ENCODE results near the gene FBXO41.

FBXO41 gene

DNA sequence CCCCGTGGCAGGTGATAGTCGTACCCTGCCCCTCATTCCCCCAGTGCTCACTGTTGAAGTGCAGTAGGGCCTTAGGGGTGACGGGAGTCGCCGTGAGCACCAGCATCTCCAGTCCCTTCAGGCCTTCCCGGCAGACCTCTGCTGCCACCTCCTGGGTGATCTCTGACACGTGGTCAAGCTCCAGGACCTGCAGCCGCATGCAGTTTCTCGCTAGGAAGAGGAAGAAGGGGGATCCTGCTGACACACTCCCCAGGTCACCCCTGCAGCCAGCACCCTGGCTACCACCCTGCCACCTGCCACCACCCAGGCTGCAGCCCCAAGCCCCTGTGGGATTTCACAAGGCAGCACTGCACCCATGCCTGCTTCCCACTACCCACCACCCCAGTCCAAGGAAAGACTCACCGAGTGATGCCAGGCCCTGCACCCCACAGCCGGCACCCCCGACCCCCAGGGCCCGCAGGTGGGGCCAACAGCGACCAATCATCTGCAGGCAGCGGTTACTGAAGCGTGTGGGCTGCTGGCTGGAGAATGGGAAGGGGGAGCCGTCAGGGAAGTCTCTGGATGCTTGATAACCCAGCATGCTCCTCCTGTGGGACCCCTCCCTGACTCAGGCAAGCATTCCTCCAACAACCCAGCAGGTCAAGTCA lies 23.8 kb downstream of the FBXO41 start:
- no peak for DNase-seq

DNA sequence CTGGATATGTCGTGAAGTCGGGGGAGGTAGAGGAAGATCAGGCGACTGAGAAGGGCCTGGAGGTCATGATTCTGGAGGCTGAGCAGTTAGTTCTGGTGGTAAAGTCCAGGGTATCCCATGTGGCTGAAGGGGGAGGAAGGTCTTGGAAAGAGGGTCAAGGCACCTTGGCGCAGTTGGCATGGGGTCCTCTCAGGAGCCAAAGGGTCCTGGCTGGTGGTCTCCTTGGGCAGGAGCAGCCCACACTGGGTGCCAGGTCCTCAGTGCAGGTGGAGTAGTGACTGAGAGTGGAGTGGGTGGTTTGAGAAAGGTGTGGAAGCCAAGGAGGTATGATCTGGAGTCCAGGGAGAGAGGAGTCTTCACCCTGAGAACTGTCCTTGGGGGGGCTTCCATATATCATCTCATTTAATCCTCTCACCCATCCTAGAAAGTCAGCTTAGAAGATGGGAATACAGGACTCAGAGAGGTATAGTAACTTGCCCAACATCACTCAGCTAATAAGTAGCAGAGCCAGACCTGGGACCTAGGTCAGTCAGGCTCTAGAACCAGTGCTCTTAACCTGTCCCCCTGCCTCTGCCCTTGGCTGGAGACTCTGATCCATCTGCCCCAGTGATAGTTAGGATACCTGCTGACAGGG lies 24.5 kb downstream of the FBXO41 start:
- DNase-seq, result no peak

DNA sequence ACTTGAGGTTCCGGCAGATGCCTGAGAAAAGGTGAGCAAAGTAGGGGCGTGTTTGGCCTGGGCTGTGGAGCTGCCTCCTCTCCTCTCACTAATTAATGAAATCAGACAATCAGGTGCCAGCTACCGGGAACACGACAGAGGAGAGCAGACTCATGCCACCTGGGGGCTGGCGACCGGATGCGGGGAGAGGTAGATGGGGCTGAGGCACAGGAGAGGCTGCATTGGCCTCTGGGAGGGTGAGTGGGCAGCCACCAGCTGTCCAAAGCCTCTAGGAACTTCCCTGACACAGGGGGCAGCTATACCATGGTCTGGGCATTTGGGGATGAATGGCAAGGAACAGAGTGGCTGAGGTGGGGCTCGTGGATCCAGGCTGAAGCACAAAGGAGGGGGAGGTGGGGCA lies 25.0 kb downstream of the FBXO41 start:
- no peak for DNase-seq

DNA sequence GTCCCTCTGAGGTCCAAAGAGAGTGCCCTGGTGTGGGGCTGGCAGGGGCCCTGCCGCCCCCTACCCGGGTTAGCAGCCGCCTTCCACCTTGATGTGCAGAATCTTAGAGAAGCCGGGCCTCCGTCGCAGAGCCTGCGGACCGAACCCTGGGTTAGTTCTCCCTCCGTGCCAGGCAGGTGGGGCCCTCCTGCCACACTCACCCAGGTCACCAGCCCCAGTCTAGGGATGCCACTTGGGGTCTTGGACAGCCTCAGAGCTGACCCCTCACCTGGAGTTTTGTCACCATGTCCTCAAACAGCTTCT lies 25.4 kb downstream of the FBXO41 start:
- DNase-seq, result no peak

DNA sequence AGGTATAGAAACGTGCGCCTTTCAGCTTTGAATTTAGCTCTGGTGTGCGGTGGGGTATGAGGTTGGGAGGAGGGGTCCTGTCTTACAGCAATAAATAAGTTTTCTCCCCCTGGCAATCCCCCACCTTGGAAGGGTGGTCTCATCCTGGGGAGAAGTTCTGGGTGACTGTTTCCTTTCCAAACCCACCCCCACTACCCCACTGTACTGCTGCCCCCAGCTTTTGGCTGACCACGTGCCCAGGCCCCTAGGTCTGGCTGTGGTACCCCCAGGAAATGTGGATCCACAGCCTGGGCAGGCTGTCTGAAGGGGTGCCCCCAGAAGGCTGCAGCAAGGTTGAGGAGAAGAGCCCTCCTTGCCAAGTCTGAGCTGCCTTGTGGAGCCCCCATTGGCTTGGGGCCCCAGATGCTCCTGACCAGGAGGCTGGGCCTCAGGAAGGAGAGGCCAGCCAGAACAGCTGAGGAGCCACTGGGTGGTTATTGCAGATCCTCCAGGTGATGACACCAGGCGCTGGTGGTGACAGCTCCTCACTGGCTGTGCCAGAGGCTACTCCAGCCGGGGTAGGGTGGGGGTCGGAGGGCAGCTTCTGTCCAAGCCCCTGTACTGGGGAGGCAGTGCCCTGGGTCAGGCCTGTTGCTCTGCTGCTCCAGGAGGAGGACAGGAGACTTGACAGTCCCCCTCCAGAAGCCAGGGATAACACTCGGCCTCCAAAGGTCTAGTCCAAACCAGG lies 25.9 kb downstream of the FBXO41 start:
- no peak for DNase-seq

DNA sequence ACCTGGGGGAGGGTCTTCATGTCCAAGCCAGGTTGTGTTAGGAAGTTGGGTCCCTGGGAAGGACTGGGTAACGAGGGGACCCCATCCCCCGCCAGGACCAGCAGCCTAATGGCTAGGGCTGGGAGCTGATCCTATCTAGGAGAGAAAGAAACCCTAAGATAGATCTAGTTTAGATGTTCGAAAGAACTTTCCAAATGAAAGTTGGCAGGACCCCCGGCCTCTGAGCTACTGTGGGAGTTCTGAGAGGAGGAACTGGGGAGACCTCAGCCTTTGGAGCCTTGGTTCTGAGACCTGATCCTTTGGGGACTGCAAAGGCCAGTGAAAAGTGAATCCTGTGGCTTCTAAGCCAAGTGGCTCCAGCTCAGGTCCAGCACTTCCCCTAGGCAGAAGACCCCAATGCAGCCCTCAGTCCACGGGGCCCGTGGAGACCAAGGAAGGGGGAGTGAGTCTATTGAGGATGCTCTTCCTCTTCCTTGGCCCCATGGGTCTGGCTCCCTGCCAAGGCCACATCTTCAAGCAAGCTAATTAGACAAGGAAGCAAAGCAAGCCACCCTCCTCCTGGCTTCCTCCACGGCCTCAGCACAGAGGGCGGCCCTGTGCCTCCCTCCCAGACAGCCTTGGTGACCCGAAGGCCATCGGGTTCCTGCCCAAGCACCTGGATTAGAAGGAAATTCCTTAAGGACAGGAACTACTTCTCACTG lies 26.7 kb downstream of the FBXO41 start:
- DNase-seq, result no peak

DNA sequence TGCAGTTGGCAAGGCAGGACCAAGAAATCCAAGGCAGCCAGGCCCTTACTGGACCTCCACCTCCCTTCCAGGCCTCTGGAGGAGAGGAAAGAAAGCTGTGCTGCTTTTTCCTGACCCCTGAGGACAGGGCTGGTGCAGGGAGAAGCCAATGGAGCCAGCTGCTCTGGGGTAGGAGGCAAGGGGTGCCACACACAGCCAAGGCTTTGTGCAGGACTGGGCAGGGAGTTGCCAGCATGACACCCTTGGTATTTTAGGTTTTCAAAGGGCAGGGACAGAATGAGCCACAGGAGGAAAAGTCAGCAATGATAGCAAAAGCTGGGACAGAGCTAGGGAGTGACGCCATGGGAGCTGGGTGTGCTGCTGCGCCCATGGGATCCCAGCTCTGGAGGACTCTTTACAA lies 27.3 kb downstream of the FBXO41 start:
- DNase-seq, result no peak

DNA sequence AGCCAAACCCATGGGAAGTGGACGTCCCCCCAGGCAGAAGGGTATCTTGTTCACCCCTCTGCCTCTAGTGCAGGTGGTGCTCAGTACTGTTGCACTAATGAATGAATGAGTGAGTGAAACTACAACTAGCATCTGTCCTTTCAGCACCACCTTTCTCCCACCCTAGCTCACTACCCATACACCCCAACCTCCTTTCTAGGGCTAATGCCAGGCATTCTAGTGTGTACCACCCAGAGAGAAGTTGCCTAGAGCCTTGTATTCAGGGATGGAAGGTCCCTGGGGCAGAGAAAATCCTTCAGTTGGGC lies 27.7 kb downstream of the FBXO41 start:
- DNase-seq, result no peak

DNA sequence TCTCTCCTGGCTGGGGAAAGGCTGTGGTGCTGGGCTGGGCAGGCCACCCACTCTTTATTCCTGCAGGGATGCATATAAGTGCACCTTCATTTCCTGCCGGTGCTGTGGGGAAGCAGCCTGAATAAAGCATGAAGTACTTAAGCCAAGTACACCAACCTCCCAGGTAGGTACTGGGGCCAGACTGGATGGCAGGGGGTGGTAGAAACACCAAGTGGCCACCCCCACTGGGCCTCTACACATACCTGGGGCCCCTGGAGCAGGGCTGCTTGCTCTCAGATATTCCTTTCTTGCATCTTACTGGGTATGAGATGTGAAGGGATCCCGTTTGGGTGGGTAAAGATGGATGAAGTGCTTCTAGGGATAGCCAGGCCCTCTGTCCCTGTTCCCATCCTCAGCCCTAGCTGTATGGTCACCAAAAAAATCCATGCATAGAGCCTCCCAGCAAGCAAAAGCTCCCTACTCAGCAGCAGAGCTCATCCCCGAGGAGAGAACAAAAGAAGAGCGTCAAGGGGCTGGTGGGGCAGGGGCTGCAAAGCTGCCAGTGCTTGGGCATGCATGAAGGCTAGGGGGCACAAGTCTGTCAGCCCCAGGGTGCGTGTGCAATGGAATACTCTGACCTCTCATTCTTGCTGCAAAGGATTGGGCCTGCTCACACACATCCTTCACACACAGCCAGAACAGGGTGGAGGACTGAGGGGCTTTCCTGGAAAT lies 28.2 kb downstream of the FBXO41 start:
- DNase-seq, result no peak

DNA sequence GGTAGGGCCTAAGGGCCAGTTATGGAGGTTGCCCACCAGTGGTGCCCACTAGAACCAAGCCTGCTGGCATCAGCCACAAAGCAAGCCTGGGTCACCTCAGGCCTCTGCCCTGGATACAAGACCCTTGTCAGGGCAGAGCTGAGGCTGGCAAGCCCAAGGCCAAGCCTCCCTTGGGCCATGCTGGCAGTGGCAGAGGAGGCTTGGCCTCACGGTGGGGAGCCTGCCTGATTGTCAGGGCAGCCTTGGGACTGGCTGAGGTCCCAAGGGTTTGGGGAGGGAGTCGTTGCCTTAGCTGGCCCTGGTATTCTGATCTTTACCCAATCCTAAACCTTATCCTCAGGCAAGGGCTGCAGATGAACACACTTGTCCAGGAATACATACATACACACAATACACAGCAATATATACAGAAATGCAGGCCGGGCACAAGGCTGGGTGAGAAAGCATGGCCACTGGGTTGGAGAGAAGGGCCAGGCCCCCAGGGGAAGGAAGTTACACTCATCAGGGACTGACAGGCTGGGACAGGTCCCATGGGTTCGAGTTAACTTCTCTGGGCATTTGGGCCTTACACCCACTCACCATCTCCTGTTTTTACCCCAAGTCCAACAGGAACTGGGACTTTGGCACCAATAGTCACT lies 29.2 kb downstream of the FBXO41 start:
- no peak for DNase-seq

DNA sequence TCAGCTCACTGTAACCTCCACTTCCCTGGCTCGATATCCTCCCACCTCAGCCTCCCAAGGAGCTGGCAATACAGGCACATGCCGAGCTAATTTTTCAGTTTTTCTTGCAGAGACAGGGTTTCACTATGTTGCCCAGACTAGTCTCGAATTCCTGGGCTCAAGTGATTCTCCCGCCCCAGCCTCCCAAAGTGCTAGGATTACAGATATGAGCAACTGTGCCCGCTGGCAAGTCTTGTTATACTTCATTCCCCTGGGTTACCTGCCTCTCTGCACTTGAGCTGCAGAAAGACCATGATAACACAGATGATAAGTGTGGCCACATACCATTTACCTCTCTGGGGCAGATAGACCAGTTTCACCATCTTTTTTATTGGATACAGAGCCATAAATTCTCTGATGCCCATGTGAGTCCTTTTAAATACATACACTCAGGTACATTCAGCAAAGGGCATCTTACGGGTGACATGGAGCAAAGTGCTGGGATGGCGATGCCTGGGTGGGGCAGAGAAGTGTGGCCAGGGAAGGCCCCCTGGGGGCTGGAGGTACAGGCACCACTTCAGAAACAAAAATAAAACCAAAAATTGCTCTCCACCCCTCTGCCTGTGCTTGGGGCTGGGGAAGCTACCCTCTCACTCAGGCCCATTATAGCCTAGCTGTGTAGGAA lies 29.8 kb downstream of the FBXO41 start:
- no peak for DNase-seq

DNA sequence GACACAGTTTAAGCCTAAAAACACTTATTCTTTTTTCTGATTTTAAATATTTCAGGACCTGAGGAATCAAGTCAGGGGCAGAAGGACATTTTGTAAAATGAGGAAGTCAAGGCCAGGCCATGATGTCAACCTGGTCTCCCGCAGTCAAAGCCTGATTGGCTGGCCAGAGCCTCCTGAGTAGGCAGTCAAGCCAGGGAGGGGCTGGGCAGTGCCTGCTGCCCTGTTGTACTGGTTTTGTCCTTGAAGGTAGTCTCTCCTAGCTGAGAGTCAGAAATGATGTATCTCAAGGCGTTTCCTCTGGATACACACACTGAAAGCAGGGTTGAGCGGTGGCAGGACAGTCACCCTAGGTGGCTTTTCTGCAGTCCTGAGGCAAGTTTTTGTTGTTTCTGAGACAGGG lies 30.4 kb downstream of the FBXO41 start:
- no peak for DNase-seq

DNA sequence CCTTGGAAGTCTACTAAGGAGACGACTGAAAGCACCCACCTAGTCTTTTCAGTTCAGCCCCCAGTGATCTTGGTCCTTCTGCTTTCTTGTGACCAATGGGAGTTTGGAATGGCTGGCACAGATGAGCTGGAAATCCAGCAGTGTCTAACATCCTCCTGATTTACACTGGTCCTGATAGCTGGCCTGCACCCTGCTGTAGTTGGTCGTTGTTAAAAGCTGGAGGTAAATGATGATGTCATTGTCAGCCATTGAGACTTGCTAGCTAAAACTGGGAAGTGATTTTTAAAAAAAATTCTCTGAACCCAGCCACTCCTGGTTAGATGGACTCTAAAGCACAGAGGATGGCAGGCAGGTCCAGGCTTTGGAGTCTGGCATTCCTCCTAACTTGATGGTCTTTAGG lies 30.9 kb downstream of the FBXO41 start:
- DNase-seq, result no peak

DNA sequence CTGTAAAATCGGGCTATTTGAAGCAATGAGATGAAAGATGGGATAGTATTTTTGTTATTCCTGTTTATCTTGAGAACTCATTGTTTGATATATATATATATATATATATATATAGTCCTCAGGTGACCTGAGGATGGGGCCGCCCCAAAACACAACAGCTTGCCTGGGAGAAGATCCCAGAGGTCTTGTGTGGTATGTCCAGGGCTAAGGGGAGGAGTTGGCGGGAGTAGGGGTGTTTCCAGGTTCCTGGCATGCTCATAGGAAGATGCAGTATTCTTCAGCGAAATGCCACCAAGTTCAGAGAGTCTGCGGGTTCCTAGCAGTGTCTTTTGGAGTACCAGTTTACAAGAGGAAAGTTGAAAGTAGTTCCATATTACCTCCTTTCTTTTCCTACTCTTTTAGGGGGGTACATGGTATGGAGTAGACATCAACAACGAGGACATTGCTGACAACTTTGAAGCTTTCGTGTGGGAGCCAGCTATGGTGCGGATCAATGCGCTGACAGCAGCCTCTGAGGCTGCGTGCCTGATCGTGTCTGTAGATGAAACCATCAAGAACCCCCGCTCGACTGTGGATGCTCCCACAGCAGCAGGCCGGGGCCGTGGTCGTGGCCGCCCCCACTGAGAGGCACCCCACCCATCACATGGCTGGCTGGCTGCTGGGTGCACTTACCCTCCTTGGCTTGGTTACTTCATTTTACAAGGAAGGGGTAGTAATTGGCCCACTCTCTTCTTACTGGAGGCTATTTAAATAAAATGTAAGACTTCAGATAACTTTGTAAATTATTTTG lies 31.8 kb downstream of the FBXO41 start:
- DNase-seq, result no peak

DNA sequence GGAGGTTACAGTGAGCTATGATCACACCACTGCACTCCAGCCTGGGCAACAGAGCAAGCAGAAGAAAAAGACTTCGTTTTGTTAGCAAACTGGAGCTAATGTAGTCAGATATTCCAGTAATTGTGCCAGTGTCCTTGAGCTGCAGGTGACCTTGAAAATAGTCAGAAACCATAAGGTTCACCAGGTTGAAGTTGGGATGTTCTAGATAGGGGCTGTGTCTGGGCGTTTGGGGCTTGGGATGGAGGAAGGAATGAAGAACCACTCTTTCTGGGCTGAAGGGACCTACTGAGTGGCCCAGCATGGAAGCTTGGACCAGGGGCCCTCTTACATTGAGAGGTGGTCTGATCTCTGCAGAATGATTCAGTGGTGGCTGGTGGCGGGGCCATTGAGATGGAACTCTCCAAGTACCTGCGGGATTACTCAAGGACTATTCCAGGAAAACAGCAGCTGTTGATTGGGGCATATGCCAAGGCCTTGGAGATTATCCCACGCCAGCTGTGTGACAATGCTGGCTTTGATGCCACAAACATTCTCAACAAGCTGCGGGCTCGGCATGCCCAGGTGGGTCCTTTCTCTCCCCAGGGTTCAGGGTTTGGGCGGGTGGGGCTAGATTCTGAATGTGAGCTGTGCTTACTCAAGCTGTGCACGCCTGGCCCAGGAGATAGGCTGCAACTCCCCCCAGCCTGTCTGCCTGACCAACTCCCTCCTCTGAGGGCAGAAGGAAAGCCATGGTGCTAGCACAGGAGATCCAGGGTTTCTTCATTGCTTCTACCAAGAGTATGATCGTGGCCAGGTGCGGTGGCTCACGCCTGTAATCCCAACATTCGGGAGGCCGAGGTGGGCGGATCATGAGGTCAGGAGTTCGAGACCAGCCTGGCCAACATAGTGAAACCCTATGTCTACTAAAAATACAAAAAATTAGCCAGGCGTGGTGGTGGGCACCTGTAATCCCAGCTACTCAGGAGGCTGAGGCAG lies 33.1 kb downstream of the FBXO41 start:
- no peak for DNase-seq

DNA sequence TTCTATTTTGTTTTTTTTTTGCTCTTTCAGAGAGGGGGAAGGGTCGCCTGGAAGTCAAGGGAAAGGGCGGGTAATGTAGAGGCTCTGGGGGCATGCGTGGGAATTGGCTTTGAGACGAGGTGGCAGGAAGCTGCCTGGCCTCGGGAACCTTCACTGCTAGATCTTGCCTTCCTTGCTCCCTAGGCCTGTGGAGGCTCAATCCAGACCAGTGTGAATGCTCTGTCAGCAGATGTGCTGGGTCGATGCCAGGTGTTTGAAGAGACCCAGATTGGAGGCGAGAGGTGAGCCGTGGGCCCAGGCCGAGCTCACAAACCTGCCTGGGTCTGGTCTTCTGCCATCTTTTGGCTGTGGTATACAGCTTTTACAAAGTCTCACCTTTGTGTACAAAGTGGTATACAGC lies 34.6 kb downstream of the FBXO41 start:
- no peak for DNase-seq

DNA sequence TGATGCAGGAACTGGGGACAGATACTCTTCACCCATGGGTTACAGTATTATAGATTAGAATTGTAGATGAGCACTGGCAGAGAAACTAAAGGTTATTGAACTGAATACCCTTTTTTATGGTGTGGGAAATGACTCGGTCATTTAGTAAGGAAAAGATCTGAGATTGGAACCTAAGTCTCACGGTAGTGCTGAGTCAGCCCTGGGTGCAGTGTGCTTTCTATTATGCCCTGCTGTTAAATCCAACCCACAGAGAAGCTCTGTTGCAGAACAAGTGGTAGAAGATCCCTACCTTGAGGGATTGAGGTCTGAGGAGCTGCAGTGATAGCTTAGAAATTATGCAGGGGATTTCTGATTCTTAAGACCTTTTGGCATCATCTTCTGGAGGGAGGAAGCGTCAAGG lies 37.4 kb downstream of the FBXO41 start:
- no peak for DNase-seq

DNA sequence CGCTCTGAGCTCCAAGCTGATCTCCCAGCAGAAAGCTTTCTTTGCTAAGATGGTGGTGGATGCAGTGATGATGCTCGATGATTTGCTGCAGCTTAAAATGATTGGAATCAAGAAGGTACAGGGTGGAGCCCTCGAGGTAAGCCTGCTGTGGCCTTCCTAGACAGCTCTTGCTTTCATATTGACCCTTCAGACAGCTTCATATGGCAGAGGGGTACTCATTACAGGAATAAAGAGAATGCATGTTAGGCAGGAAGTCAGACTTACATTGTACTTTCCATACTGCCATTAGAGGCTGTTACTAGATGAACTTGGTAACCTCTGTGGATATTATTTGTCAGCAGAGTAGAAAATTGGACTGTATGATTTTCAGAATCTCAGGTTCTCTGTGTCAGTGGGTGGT lies 39.7 kb downstream of the FBXO41 start:
- DNase-seq, result no peak

DNA sequence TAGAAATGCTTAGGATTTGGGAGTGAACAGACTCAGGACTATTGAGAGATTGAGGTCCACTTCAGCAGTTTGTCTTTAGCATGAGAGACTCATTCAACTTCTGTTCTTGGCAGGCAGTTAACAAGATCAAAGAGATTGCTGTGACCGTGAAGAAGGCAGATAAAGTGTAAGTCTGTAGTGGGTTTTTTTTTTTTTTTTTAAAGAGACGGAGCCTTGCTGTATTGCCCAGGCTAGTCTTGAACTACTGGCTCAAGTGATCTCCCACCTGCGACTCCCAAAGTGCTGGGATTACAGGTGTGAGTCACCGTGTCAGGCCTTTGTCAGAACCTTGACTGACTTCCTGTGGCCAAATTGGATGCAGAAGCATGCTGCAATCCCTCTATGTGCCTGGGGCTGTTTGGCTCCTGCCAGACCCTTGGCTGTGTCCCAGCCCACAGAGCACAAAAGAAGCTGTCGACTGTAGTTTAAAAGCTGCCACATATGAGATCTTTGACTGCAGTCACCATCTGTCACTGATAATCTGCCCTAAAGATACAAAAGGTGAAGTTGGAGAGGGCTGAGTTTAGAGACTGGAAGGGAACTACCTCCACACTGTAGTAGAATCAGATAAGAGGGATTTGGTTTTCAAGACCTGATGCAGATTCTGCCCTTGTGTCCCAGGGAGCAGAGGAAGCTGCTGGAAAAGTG lies 40.3 kb downstream of the FBXO41 start:
- no peak for DNase-seq

DNA sequence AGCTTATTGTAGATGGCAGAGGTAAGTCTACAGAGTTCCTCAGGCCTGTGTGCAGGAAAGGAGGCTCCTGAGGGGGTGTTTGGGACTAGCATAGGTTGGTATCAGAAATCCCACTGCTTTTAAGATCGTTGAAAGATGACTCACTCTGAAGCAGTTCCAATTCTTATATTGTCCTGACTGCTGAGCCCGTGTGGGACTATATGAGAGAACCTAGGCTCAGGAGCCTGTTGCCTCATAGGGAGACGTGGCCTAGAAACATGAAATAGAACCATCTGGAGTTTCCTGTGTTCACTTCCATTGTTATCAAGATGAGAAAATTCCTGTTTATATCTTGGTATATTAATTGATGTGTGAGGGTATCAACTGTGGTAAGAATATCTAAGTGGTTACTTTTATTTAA lies 44.5 kb downstream of the FBXO41 start:
- no peak for DNase-seq

All from stimulated activated CD4-positive, alpha-beta T cell treated with anti-CD3 and anti-CD28 coated beads, Interleukin-1b, Interleukin-23, amount 100 ng/mL, for 48 hours (primary cell).